Measurements from ENCODE around the gene FOXL2.

The FOXL2 gene

DNA sequence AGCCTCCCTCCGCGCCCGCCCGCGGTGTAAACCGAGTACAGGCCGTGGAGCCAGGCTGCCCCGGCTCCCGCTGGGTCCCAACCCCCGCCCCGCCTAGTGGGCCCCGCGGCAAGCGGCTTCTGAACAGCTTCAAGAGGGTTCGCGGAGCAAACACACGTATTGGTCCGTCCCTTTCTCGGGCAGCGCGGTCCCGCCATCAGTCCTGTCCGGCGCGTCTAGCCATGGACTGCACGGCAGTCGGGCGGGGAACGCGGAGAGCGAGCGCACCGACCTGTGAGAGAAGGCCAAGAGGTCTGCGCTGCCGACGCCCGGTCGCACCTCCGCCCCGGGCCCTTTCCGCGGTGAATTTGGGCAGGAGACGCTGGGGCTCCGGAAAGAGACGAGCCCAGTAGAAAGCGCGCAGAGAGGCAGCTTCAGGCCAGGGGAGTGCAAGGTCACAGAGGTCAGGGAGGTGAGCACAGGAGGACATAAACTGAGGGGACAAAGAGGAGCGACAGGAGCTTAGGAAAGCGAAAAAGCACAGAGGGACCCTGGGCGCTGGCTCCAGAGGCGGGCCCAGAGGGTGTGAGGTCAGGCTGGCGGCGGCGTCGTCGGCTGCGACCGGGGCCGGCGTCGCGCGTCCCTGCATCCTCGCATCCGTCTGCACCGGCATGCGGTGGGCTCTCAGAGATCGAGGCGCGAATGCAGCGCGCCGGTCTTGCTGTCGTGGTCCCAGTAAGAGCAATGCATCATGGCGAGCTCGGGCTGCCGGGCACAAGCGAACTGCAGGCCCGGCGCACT lies 1.8 kb downstream of the FOXL2 start:
- DNase-seq = no peak

DNA sequence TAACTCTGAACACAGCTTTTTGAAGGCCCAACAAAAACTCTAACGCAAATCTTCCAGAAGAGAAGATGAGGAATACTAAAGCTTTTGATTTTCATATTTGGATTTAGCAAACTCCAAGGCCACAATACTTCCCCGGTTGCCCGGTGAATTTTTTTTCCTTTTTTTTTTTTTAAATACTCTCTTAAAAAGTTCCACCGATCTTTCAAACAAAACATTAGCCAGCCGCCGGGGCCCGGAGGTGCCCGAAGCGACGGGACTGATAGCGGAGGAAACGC lies 2.3 kb downstream of the FOXL2 start:
- DNase-seq = no peak

DNA sequence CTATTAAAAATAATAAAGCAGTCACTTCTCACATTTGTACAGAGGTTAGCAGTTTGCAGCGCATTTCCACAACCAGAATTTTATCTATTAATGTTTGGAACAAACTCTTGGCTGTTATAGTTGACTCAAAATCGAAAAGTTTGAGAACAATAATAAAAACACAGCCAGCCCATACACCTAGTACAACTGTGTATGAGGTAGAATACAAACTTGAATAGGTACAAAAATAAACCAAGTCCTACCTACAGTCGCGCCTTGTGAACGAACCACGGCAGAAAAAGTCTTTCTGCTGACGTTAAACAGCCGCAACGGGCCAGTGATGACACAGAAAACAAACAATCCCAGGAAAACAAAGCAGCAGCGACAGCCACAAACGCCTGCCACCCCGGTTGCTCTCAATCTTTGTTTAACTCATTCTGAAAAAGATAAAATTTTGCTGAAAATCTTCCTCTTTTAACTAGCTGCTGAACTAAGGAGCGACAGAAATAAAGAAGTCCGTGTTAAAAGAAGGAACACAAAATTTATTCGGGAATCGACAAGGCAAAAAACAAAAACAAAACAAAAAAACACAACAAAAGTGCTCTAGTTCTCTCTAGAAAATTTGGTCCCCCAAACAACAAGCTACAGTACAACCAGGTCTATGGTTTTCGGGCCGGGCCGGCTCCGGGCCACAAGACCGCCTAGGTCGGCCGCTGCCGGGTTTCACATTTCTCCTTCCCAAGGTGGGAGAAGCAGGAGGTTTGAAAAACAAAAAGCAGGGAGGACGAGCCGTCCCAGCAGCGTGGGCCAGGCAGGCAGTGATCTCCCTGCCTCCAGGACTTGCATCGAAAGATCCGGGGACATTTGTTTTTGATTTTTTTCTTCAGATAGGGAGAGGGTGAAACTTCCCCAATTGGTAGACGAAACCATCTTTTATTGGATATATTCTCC lies 2.9 kb downstream of the FOXL2 start:
- no peak for DNase-seq

DNA sequence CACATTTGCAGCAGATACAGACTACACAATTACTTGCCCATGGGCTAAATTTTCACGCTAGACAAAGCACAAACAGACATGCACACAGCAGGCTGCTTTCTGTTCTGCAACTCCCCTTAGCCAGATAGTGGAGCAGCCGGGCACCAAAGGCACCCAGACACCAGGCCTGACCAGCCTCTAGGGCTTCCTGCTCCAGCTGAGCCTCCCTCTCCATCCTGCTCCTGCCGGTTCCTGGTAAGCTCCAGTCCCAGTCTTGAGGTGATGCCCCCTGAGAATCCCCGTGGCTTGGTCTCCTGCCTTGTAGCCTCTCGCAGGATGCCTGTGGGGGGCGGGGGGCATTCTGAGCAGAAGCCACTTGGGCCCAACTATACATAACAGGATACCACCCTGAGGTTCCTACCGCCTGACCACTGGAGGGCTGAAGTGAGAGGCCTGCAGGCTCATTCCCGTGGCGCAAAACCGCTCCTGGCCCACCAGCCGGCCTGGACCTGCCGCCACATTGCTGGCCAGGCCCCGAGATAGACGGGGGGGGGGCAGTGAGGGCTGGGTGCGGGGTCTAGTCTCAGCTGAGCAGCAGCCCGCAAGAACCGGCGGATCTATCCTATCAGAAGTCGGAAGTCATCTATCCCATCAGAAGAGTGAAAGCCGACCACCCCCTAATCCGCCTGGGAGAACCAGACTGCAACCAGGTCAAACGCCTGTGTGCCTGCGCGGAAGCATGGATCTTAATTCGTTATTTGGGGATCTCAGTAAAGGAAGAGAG lies 3.9 kb downstream of the FOXL2 start:
- no peak for DNase-seq

DNA sequence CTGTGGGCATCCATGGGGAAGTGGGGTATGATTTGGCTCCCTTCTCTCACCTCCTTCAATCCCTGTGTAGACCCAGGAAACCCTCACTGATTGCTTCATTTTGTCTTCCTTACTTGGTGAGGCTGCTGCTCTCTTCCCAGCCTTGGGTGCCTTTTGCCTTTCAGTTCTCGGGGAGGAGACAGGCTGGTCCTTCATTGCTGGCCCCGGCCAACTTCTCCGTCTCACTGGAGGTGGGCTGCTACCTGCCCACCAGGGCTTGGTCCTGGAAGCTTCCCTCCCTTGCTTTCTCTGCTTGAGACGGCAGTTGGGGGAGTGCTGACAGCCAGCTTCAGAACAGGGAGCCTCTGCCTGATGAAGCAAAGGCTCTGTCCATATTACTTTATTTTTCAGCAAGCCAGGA lies 4.7 kb downstream of the FOXL2 start:
- DNase-seq = no peak

DNA sequence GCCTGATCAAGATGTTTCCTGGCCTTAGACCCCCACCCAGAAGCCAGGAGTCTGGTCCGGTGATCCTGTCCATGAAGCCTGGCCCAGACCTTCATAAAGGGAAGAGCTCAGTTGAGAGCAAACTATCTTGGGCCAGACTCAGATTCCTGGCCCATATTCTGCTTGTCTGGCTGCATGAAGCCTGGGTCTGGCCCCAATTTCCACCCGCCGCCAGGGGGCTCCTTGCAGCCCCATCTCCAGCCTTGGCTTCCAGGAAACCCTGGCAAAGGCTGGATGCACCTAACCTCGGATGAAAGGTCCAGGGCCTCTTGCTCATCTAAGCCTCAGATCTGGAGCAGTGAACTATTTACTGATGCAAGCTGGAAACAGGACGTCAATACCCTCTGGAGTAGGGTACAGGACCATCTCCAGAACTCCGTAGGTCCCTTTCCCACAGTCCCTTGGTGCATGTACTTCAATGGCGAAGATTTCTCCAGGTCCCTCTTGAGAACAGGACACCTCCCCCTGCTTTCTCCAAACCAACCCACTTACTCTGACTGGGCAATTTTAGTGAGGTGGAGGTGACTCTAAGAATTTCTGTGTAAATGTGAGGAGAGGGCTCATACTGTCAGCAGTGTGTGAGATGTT lies 5.6 kb downstream of the FOXL2 start:
- DNase-seq = peak; percentile 10

DNA sequence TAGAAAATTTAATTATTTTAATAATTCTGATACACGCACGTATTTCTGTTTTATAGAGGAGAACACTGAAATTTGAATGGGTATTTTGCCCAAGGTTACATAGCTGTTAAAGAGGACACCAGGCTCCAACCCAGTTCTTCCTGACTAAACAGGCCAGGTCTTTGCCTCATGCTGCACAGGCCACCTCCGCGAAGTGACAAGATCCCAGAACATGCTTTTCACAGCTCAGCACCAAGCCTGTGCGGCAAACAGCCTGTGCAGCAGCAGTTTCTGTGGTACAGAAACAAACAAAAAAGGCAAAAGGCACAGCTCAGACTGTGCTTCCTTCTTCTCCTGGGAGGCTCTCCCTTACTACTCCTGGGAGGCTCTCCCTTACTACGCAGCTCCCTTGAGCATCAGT lies 6.5 kb downstream of the FOXL2 start:
- DNase-seq = no peak

DNA sequence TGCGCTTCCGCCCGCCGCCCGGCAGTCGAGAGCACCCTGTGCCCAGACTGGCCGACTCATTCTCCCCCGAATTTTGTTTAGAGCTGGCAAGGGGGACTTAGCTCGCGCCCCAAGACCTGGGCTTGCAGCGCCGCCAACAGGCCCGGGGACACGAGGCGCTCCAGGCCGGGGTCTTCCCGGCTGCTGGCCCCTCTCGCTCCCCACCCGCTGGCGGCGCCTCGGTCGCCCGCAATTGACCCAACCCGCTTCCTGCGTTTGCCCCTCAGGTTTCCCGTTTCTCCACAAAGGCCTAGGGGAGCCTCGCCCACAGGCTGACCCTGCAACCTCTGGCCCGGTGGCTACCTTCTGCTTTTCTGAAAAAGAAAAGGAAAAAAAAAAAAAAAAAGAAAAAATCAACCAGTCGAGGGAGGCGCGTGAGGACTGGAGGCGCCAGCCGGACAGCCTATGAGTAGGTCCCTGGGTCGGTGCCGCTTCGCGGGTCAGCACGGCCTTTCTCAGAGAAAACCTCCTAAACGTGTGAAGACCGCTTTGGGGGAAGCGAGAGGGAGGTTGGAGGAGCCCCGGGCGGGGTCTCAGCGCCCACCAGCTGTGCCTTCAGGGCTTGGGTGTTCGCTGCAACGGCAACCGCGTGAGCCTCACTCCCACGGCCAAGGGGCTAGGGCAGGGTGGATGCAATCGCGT lies 7.2 kb downstream of the FOXL2 start:
- DNase-seq = no peak

DNA sequence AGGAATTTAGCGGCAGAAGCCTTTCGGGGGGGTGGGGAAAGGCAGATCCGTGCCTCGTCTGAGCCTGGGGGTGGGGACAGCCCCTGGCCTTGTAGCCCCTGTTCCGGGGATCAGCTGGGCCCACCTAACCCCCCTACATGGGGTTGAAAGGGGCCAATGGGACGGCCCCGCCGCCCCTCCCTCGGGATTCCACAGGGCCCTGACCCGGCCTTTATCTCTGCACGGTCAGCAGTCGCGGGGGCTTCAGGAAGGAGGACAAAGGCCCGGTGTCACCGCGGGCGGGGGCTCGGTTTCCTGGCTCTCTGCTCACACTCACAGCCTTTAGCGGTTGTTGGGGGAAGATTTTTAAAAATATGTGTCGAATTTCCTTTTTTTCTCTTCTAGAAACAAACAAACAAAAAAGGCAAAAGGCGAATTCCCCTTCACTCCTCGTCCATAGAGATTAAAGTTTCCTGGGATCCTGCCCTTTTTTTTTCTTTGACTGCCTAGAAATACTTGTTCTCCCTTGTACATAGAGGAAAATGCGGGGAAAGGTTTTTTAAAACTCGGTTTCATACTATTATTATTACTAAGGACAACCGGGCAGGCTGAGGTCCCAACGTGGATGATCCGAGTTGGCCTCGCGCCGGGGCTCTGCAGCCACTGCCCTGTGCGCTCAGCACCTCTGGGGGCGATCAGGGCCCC lies 7.9 kb downstream of the FOXL2 start:
- DNase-seq = no peak

DNA sequence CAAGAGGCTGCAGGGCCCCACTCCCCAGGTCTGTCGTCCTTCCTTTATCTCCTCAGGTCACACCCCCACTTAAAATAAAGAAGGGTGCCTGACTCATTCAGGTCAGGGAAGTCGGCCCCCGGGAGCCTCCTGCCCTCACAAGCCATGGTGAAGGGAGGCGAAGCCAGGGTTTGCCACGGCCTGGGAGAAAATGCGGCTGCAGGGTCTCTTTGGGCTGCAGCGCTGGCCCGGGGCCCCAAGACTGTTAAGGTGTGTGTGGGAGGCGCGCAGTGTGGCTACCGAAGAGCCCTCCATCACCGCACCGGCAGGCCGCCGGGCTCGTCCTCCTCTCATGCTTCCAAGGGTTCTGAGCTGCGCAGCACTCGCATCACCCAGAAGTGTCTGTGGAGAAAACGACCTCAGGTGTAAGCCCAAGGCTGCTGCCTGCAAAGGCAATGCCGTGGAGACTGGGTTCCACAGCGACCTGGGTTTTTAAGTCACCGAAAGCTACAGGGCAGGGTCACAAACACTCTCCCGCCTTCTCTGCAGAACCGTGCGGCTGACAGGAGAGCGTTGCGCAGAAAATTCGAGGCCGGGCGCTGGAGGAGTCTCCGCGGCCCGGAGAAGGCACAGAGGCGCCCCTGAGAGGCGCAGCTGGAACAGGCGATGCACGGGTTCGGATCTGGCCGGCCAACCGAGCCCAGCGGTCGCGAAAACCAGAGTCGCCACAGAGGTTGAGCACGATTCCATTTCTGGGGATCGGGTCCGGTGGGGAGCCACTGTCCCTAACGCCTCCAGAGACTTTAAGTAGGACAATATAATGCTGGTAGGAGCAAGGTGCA lies 8.7 kb downstream of the FOXL2 start:
- no peak for DNase-seq

DNA sequence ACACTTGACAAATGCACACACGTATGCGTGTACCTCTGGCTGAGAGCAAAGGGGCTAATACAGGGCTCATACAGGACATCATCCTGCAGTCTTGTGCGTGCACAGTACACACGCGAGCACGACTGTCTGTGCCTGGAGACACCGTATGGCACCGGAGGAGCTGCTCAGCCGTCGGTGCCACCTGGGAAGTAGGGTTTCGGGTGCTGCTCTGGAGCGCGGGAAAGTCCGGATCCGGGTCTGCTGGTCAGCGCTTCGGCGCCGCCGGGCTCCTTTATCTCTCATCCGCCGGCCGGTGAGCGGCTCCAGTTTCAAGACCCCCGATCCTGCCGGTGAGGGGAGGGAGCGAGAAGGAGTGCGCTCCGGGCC lies 9.3 kb downstream of the FOXL2 start:
- no peak for DNase-seq

DNA sequence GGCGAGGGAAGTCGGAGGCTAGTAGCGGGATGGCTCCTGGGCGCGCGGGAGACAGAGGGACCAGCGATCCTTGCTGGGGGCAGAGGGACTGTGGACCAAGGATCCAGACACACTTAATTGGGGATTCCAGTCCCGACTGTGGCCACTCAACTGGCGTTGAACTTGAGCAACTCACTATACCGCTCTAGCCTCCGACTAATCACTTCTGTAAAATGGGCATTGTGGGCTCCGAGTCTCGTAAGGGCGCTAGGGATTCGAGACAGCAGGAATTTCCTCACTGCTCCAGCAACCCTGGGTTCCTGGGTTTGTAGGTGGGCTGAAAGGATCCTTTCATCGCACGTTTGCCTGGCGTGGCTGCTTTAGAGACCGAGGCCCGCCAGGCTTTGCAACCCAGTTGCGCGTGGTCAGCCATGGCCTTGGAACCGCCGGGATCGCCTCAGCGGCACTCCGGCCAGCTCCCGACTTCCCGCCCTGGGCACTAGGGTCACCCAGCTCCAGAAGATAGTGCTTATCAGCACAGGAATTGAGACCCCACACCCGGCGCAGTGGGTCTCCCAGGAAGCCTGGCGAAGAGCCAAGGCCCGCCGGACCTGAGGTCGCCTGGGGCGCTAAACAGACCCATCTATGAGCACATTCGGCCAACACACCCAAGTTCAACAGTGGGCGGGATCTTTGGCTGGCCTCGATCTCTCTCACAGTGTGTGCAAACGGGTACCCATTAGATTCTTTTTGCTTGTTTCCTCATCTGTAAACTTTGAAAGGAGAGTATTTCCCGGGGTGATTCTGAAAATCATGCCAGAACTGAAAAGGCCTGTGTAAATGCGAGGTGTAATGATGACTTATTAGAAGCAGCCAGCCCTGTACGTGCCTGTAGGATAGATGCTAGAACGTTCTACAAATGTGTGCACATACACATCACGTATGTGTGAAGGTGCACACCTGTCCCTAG lies 9.9 kb downstream of the FOXL2 start:
- DNase-seq = no peak

DNA sequence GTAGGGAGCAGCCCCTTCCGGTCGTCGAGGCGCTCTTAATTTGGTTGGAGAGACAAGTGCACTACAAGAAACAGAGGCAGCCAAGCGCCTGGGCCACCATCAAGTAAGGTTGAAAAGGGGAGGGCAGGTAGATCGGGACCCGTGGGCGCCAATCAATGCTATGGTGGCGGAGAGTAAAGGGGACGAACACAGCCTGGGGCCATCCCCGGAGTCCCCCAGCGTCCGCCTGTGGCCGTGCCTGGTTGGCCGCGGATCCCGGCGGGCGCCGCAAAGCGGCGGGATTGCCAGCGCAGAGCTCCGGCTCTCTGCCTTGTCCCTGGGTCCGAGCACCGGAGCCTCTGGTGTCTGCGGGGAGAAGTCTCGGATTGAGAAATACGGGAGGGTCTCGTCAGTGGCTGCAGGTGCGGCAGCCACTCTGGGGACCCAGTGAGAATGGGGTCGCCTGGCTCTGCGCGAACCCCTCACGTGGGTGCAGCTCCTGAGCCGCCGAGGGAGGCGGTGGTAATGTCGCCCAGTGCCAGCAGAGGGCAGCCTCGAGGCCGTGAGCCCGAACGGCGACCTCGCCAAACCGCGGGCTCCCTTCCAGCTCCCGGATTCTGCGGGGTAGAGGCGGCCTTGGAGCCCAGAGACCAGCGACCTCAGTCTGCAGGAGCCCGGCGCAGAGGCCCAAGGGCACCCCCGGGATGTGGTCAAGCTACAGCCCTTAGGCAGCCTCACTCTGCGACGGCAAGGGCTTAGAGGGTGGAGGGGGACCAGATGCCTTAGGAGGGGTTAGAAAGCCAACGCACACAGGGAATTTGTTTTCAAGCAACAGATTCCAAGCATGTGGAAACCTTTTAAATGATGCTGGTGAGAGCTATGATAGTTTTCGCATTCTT lies 10.8 kb downstream of the FOXL2 start:
- peak; percentile 9 for DNase-seq

DNA sequence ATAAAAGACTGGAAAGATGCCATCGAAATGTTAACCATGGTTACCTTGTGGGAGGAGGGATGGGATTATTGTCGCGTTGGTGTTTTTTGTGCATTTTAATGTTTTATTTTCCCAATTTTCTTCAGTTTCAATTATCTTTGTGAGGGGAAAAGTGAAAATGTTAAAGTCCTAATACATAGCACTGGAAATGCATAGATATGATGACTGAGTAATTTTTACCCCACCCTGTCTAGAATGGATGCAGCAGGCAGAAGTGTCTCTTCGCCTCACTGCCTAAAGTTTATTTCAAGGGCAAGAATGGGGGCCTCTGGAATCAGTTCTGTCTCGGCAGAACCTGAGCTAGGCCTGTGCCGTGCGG lies 11.5 kb downstream of the FOXL2 start:
- no peak for DNase-seq

DNA sequence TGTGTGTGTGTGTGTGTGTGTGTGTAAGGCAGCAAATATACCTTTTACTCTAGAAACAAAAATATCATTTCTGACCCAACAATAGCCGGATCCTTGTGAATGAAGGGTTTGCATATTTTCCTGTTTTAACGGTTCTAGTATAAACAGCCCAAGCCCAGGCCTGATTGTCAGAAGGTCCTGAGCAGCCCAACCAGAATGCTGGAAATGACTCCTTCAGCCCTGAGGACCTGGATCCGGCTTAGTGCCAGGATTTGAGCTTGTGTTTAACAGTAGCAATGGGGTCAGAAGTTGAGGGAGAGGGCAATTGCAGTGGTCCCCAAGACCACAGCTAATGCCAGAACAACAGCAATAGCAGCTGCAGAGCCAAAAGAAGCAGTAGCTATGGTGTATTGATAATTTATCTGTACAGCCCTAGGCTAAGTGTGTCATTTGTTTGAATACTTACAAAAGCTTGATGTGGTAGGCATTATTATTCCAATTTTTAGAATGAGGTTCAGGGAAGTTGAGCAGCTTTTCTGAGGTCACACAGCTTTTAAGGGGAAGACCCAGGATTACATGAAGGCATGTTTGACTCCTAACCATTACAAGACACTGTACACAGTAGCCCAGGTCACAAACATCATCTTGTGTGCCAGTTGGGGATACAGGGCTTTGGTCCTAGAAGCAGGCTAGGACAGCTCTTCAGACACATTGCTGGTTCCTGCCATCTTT lies 12.8 kb downstream of the FOXL2 start:
- DNase-seq = no peak

DNA sequence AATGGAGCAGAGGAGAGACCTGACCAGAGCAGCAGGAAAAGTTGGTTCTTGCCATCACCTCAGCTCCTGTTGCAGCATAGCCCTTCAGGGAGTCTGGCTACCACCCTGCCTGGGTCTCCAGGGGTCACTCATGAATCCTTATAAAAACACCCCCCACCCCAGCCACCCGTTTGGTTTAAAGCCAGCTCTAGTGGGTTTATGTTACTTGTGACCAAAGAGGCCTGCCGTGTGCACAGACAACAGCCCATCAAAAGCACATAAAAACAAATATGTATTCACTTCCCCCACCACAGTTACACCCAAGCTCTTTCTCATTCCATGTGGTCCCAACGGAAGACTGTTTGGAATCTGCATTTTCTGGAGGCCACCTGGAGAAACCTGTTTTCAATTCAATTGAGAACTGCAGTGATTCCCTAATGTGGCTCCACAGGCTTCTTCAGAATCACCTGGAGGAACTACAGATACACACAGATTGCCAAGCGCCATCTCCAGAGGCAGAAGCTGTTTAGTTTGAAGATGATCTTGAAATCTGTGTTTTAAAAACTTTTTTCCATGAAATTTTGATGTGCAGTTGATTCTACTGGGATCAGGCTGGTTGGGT lies 13.8 kb downstream of the FOXL2 start:
- no peak for DNase-seq

DNA sequence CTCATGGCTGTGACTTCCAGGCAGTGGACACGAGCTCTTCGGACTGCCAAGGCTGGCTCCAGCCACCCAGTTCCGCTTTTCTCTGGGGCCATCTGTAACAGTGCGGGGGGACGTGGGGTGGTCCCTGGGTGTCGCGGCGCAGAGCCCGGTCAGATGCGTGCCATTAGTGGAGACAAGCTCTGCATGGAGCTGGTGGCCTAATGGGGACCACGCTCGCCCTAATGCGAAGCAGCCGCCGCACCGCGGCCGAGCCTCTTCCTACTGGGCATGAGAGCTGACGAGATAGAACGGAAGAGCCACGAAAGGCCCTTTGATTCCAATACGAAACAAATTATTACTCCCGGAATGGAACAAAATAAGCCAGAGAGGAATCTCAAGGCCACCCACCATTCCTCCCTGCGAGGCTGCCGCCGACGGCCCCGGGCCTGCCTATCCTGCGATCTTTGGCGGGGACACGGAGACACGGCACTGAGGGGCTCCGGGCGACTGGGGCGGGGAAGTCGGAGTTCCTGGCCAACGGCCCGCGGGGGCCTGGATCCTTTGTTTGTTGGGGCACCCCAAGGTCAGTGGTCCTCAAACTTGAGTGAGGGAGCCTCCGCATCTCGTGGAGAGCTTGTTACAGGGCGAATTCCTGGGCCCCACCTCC lies 18.1 kb downstream of the FOXL2 start:
- no peak for DNase-seq

Data from NCI-H510A treated with DMSO at 0.1 percent for 48 hours (cell line).